Esophagus squamous epithelium (tissue), 5 donors: ENCODE results near the gene SCN5A. TPM values are rescaled to one million over a fixed set of nuclear protein-coding genes. Genes with fewer than 3 reads are reported as not detected.

Source experiments
- DNase-seq: peaks from one replicate; lab custom pipeline; 2025; lab: John Stamatoyannopoulos, UW
- H3K27ac ChIP-seq, 4 donors: fragments of 200-600 bp; sonication (generic); one replicate each; pipeline ENCODE4 v1.5.1; 2016 to 2019; ENCODE audit warnings: mild to moderate bottlenecking in 1 of 4
- H3K27me3 ChIP-seq, 4 donors: fragments of 200-600 bp; sonication (generic); 1 replicate in 3 of 4; 2 replicates in 1 of 4; pipeline versions ENCODE4 v1.5.1 to v1.6.0; 2017 to 2021; ENCODE audit warnings: antibody characterized with exemption in 1 of 4
- H3K36me3 ChIP-seq, 3 donors: fragments of 200-600 bp; sonication (generic); one replicate each; pipeline ENCODE4 v1.5.1; 2016 to 2019
- H3K4me1 ChIP-seq, 3 donors: fragments of 200-600 bp; sonication (generic); one replicate each; pipeline ENCODE4 v1.5.1; 2017 to 2019
- H3K4me3 ChIP-seq, 4 donors: fragments of 200-600 bp; sonication (generic); 1 replicate in 3 of 4; 2 replicates in 1 of 4; pipeline ENCODE4 v1.5.1; 2016 to 2019; ENCODE audit warnings: mild to moderate bottlenecking in 2 of 4, moderate library complexity in 1 of 4
- H3K9me3 ChIP-seq, 3 donors: fragments of 200-600 bp; sonication (generic); one replicate each; pipeline ENCODE4 v1.5.1; 2016 to 2019
- CTCF ChIP-seq, 6 experiments: fragments of 450-650 bp in 4 of 6; fragments of 200-600 bp in 2 of 6; sonication (generic) in 2 of 6; IDR thresholded peaks; one replicate each; pipeline ENCODE4 v1.5.1; 2016 to 2019; ENCODE audit warnings: antibody characterized with exemption in 6 of 6, mild to moderate bottlenecking in 4 of 6, moderate library complexity in 4 of 6
- POLR2A ChIP-seq, 4 donors: fragments of 450-650 bp; IDR thresholded peaks; one replicate each; pipeline ENCODE4 v1.6.1; 2017; ENCODE audit warnings: antibody characterized with exemption in 4 of 4, mild to moderate bottlenecking in 4 of 4, moderate library complexity in 3 of 4
- WGBS, 2 donors: methylation state at CpG; one replicate each; pipeline ENCODE4 v1.1.5; 2018; 5-methylcytosine and 5-hydroxymethylcytosine counted together
- intact Hi-C: fragments of 100-400 bp; cut with DNase I; formaldehyde crosslinking; loops from one replicate; pipeline ENCODE4 v1.15.0; 2022
- total RNA-seq, 4 donors: library from RNA; depleted of rRNA; stranded (reverse); fragments of >200 nt; gene quantifications; one replicate each; pipeline ENCODE4 v1.1.0, GENCODE V29; 2016
- donor health status: DM: yes; HTN: yes; CAD: no.

SCN5A gene
- total RNA-seq, 4 donors from 2014 or later, result 0.09 to 0.38 (median 0.18) TPM; not detected in 1

GRCh38 chr3:38542401-38543298, 106.8 kb downstream of the SCN5A start:
- Histone ChIP-seq H3K27me3 (no peaks in the 10 kb centered on the region), H3K9me3 (no peaks in the 10 kb centered on the region), H3K4me3 (no peak overlapping the region), H3K27ac (no peak overlapping the region), H3K36me3 (peaks cover 0 to 1% (median 0%) of the 10 kb centered on the region in 3 donors), H3K4me1 (no peaks in the 10 kb centered on the region)
- 40 to 59% methylated on average over 4 of the region's 16 CpGs for WGBS, 2 donors
- intact Hi-C loops, result no loop called here
- no peak for DNase-seq
- TF ChIP-seq POLR2A (IDR thresholded peaks at IDR 0.05), result no peak
- TF ChIP-seq CTCF (IDR thresholded peaks at IDR 0.05), result no peak

- DNase-seq, result no peak
- no peaks in the 10 kb centered on the region for H3K4me1 ChIP-seq
Observed at GRCh38 chr3:38541806-38542205, 107.7 kb downstream of the SCN5A start.

GRCh38 chr3:38538773-38539353, 110.6 kb downstream of the SCN5A start:
- WGBS, 2 donors, result 71 to 83% methylated on average over 4 of the region's 8 CpGs
- H3K4me1 ChIP-seq, result no peaks in the 10 kb centered on the region
- no peak overlapping the region for H3K27ac ChIP-seq
- H3K27me3 ChIP-seq, result no peaks in the 10 kb centered on the region
- intact Hi-C loops, result no loop called here
- TF ChIP-seq CTCF (IDR thresholded peaks at IDR 0.05) (no peak), POLR2A (IDR thresholded peaks at IDR 0.05) (no peak)
- DNase-seq, result no peak
- peaks cover 0 to 17% (median 0%) of the 10 kb centered on the region in 3 donors for H3K36me3 ChIP-seq
- no peak overlapping the region for H3K4me3 ChIP-seq
- H3K9me3 ChIP-seq, result no peaks in the 10 kb centered on the region

More at GRCh38 chr3:38541806-38542205, 107.7 kb downstream of the SCN5A start:
- Histone ChIP-seq H3K27me3 (no peaks in the 10 kb centered on the region), H3K36me3 (peaks cover 0 to 10% (median 0%) of the 10 kb centered on the region in 3 donors), H3K4me3 (no peak overlapping the region), H3K27ac (no peak overlapping the region), H3K9me3 (no peaks in the 10 kb centered on the region)
- TF ChIP-seq CTCF (IDR thresholded peaks at IDR 0.05) (no peak), POLR2A (IDR thresholded peaks at IDR 0.05) (no peak)
- intact Hi-C loops, result no loop called here
- WGBS, 2 donors, result 65 to 81% methylated on average over 9 of the region's 9 CpGs

- intact Hi-C loops, result no loop called here
- 81 to 83% methylated on average over 3 of the region's 3 CpGs for WGBS, 2 donors
- no peaks in the 10 kb centered on the region for H3K9me3 ChIP-seq
- no peak for DNase-seq
- H3K36me3 ChIP-seq, result peaks cover 0 to 17% (median 0%) of the 10 kb centered on the region in 3 donors
- H3K4me1 ChIP-seq, result no peaks in the 10 kb centered on the region
- no peak overlapping the region for H3K4me3 ChIP-seq
- H3K27ac ChIP-seq, result no peak overlapping the region
- no peak for TF ChIP-seq CTCF (IDR thresholded peaks at IDR 0.05)
- H3K27me3 ChIP-seq, result no peaks in the 10 kb centered on the region
Observed at GRCh38 chr3:38536671-38537070, 112.8 kb downstream of the SCN5A start.

GRCh38 chr3:38534604-38535003, 114.9 kb downstream of the SCN5A start:
- DNase-seq, result no peak
- Histone ChIP-seq H3K4me1 (no peaks in the 10 kb centered on the region), H3K27ac (no peak overlapping the region), H3K9me3 (no peaks in the 10 kb centered on the region), H3K27me3 (no peaks in the 10 kb centered on the region), H3K4me3 (no peak overlapping the region), H3K36me3 (peaks cover 0 to 17% (median 0%) of the 10 kb centered on the region in 3 donors)
- no peak for TF ChIP-seq CTCF (IDR thresholded peaks at IDR 0.05)
- TF ChIP-seq POLR2A (IDR thresholded peaks at IDR 0.05), result no peak
- intact Hi-C loops, result no loop called here
- 95 to 96% methylated on average over 7 of the region's 7 CpGs for WGBS, 2 donors
